Medulla oblongata (tissue), 1 donor: ENCODE data around the gene C3orf20.

Source experiments
- DNase-seq: peaks from one replicate; pipeline ENCODE4 v3.0.0-alpha.2; 2015; ENCODE audit errors: extremely low spot score

Gene C3orf20

DNA sequence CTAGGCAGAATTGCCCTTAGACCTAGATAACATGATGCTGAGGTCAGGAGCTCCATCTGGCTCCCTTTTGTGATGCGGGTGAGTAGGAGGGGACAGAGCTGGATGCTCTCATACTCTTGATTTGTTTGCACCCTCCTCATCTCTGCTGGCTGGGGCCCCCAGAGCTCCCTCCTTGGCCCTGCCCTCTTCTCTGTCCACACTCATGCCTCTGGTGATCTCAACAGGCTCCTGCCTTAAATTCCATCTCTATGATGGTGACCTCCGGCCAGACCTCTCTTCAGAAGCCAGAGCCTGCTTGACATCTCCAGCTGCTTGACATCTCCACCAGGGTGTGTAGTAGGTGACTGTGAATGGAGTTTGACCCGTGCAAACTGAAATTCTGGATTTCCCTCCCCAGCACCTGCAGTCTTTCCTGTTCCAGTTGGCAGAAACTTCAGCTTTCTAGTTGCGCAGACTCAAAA lies 139.5 kb downstream of the C3orf20 start:
- no peak for DNase-seq

DNA sequence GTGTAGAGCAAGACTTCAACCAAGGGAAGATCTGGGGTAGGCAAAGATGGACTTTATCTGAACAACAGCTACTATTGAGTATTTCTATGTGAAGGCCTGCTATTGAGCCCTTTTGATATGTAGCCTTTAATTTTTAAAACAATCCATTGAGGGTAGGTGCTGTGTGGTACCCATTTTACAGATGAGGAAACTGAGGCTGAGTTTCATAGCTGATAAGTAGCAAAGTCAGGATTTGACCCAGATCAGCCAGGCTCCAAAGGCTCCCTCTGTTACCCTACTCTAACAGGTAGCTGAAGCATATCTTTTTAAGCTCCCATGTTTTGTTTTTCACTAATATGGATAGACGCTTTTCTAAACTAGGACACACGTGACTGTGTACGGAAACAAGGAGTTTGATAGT lies 141.4 kb downstream of the C3orf20 start:
- no peak for DNase-seq

DNA sequence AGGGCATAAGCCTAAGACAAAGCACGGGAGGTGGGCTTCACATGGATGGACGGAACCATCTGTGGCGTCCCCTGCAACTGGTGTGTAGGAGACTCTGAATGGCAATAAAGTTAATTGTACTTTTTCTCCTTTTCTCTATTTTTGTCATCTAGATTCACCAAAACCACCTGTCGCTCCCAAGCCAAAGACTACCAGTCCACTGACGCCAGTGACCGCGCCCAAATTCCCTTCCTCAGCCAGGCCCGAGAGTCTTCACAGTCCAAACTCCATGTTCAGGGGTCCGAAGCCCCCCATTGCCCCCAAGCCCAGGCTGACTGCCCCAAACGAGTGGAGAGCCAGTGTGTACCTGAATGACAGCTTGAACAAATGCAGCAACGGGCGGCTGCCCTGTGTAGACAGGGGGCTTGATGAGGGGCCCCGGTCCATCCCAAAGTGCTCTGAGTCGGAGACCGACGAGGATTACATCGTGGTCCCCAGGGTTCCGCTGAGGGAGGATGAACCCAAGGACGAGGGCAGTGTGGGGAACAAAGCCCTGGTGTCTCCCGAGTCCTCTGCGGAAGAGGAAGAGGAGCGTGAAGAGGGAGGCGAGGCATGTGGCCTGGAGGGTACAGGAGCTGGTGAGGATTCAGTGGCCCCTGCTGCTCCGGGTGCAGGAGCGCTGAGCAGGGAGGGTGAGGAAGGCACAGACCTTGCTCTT lies 144.0 kb downstream of the C3orf20 start, which contains the start of gene FGD5:
Gene FGD5, plus strand, starts transcription at position 159 of the 697 bp plus-strand sequence. Its CDS starts 110 bp downstream, at position 269.
- no peak for DNase-seq

DNA sequence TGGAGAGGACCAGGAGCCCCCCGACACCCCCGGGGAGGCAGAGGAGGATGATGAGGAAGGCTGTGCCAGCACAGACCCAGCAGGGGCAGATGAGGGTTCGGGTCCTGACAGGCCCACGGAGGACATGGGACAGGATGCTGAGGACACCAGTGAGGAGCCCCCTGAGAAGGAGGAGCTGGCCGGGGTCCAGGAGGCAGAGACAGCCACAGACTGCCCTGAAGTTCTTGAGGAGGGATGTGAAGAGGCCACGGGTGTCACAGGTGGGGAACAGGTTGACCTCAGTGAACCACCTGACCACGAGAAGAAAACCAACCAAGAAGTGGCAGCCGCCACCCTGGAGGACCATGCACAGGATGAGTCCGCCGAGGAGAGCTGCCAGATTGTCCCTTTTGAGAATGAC lies 144.7 kb downstream of the C3orf20 start:
- no peak for DNase-seq

DNA sequence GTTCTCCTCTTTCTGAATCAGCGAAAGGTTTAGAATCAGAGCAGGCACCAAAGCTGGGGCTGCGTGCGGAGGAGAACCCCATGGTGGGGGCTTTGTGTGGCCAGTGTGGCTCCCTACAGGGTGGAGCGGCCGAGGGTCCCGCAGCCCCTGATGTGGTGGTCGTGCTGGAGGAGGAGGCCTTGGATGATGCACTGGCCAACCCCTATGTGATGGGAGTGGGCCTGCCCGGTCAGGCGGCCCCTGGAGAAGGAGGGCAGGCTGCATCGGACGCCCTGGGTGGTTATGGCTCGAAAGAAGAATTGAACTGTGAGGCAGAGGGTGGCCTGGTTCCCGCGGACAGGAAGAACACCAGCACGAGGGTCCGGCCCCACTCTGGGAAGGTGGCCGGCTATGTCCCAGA lies 145.2 kb downstream of the C3orf20 start:
- no peak for DNase-seq

DNA sequence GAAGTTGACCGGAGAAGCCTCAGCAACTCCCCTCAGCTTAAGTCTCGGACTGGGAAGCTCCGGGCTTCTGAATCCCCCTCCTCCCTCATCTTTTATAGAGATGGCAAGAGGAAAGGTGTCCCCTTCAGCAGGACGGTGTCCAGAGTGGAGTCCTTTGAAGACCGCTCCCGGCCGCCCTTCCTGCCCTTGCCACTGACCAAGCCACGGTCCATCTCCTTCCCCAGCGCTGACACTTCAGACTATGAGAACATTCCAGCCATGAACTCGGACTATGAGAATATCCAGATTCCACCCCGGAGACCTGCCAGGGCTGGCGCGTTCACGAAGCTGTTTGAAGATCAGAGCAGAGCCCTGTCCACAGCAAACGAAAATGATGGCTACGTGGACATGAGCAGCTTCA lies 146.2 kb downstream of the C3orf20 start:
- no peak for DNase-seq

DNA sequence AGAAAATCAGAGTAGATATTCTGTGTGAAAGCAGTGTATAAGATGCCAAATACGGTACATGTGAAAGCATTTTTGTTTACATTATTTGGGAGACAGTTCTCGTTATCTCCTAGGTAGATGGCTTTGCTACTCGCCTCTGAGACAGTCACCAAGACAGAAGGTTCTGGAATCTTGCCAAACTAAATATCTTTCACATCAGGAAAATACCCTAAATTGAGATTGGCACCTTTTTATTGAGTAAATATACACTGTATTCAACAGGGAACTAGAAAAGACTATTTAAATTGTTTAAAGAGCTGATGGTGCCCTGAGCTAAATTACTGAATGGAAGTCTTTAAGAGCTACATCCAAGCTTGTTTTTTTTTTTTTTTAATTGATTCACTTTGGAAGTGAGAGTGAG lies 147.2 kb downstream of the C3orf20 start:
- no peak for DNase-seq
